Mesothelial cell of epicardium (in vitro differentiated cells): ENCODE measurements around the gene EVL. TPM values are rescaled to one million over a fixed set of nuclear protein-coding genes. Genes with fewer than 3 reads are reported as not detected.

ENCODE experiments used
- DNase-seq, 2 experiments: peaks; one replicate each; pipeline ENCODE4 v3.0.0; 2021; ENCODE audit warnings: low spot score in 2 of 2; ENCODE audit not compliant: unreplicated experiment in 2 of 2
- H3K27ac Mint-ChIP-seq: 2 replicates; pipeline ENCODE4 v1.8.0; 2021; ENCODE audit warnings: mixed read lengths
- H3K27me3 Mint-ChIP-seq: 2 replicates; pipeline ENCODE4 v1.8.0; 2021; ENCODE audit warnings: low read depth, mixed read lengths
- H3K36me3 Mint-ChIP-seq: 2 replicates; pipeline ENCODE4 v1.8.0; 2021; ENCODE audit warnings: mixed read lengths
- H3K4me1 Mint-ChIP-seq: 2 replicates; pipeline ENCODE4 v1.8.0; 2021; ENCODE audit warnings: mixed read lengths
- H3K4me3 Mint-ChIP-seq: 2 replicates; pipeline ENCODE4 v1.8.0; 2021; ENCODE audit warnings: mild to moderate bottlenecking, moderate library complexity, mixed read lengths
- H3K9me3 Mint-ChIP-seq: 2 replicates; pipeline ENCODE4 v1.8.0; 2021; ENCODE audit warnings: mixed read lengths
- CTCF ChIP-seq: fragments of 200-600 bp; sonication (generic); IDR thresholded peaks from one replicate; pipeline ENCODE4 v1.5.0; 2021; ENCODE audit warnings: antibody characterized with exemption; ENCODE audit not compliant: unreplicated experiment
- total RNA-seq: library from RNA; stranded (reverse); gene quantifications from 3 replicates; pipeline ENCODE4 v1.2.1, GENCODE V29; 2021

The EVL gene
- total RNA-seq, 1 donor from 2014 or later, result 250 TPM

DNA sequence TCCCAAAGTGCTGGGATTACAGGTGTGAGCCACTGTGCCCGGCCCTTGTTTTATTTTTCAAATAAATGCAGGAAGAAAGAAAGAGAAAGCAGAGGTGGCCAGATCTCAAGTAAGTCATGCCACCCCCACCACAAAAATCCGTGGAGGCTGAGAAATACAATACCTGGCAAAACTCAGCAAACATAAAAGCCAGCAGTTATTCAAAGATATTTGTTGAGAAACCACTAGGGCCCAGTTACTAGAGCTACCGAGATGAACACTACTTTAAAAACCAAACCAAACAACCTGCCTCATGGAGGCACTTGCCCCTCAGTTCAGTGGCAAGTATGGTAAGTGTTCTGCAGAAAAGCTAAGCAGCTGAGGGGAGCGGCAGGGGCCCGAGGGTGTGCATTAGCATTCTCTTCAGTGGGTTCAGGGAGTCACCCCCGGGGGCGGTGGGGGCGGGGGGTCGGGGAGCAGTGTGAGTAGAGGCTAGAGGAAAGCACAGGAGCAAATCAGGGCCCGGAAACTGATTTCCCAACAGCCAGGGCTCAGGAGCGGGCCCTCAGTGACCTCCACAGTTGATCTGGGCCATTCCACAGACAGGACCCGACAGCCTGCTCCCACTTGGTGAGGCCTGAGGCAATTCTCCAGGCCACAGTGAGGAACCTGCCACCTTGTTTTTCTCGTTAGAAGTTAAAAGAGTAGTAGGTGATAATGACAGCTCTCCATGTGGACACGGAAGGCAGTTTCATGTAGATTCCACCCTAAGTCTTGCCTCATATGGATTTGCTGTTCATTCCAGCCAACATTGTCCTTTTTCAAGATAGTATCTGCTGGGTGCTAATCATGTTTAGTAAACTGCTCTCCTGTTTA, 8.6 kb downstream of the EVL start:
- no peak for DNase-seq
- no peak for TF ChIP-seq CTCF
- Mint-ChIP-seq H3K27me3 (no peaks in the 10 kb centered on the region), H3K27ac (no peak overlapping the region), H3K9me3 (no peaks in the 10 kb centered on the region), H3K4me3 (no peak overlapping the region), H3K36me3 (no peaks in the 10 kb centered on the region), H3K4me1 (peaks cover 29% of the 10 kb centered on the region)

DNA sequence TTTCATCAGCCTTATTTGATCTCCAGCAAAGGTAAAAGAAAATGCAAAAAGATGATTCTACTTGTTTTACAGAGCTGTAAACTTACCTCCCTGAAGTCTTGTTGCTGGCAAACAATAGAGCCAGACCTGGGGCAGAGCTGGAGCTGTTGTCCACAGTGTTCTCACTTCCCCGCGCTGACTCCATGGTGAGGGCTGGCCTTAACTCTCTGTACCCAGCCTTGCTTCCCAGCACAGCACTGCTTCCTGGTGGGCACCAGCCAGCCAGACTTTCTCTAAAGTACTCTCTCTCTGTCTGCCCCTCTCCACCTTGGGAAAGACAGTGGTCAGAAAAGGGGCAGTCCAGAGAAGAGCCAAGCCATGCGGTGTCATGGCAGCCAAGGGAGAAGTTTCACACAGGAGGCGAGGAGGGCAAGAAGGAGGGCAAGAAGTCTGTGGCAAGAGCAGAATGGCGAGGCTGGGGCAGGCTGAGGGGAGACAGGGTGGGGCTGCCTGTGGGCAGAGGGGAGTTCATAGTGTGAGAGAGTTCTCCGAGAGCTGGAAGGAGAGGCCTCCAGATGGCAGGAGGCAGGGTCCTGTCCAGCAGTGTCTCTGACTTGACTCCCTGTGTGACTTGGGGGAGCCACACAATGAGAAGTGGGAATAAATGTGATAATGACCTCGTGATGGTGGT, 9.3 kb downstream of the EVL start:
- H3K36me3 Mint-ChIP-seq, result no peaks in the 10 kb centered on the region
- H3K9me3 Mint-ChIP-seq, result no peaks in the 10 kb centered on the region
- H3K27ac Mint-ChIP-seq, result no peak overlapping the region
- TF ChIP-seq CTCF, result no peak
- DNase-seq, result no peak
- no peak overlapping the region for H3K4me3 Mint-ChIP-seq
- peaks cover 36% of the 10 kb centered on the region for H3K4me1 Mint-ChIP-seq
- no peaks in the 10 kb centered on the region for H3K27me3 Mint-ChIP-seq

DNA sequence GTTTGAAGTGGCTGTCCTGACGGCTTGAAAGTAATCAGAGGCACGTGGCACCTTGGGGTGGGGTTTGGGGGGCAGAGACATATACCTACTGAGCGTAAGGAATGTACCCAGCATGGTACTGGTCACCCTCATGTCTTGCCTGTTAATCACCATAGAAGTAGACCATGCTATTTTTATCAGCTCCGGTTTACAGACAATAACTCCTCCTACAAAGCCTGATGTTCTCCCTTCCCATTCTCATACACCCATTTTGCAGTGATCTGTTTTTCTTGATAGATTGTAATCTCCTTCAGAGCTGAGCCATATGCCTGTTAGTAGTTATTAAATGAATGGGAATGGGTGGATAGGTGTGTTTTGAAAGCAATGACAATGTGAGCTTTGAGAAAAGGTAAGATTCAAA, 10.5 kb downstream of the EVL start:
- no peaks in the 10 kb centered on the region for H3K36me3 Mint-ChIP-seq
- DNase-seq, result no peak
- no peak overlapping the region for H3K27ac Mint-ChIP-seq
- no peak for TF ChIP-seq CTCF
- no peak overlapping the region for H3K4me3 Mint-ChIP-seq
- H3K9me3 Mint-ChIP-seq, result no peaks in the 10 kb centered on the region
- no peaks in the 10 kb centered on the region for H3K27me3 Mint-ChIP-seq
- H3K4me1 Mint-ChIP-seq, result peaks cover 40% of the 10 kb centered on the region

- Mint-ChIP-seq H3K4me1 (peaks cover 42% of the 10 kb centered on the region), H3K27me3 (no peaks in the 10 kb centered on the region), H3K4me3 (no peak overlapping the region), H3K27ac (no peak overlapping the region), H3K36me3 (no peaks in the 10 kb centered on the region), H3K9me3 (no peaks in the 10 kb centered on the region)
- TF ChIP-seq CTCF, result no peak
- no peak for DNase-seq
Measured at GRCh38 chr14:100076133-100076532, 10.9 kb downstream of the EVL start.

GRCh38 chr14:100076606-100077005, 11.4 kb downstream of the EVL start:
- Mint-ChIP-seq H3K4me1 (peaks cover 44% of the 10 kb centered on the region), H3K36me3 (no peaks in the 10 kb centered on the region), H3K27me3 (no peaks in the 10 kb centered on the region), H3K27ac (no peak overlapping the region), H3K4me3 (no peak overlapping the region), H3K9me3 (no peaks in the 10 kb centered on the region)
- no peak for DNase-seq
- TF ChIP-seq CTCF, result no peak
